HFFc6 (cell line): ENCODE results near the gene ZNF618. TPM values are rescaled to one million over a fixed set of nuclear protein-coding genes. Genes with fewer than 3 reads are reported as not detected.

ENCODE experiments used
- DNase-seq: peaks from one replicate; pipeline ENCODE4 v3.0.0-alpha.2; 2018
- H3K27ac Mint-ChIP-seq: 2 replicates; pipeline ENCODE4 v1.8.0; 2020; ENCODE audit warnings: mild to moderate bottlenecking, mixed read lengths
- H3K27me3 Mint-ChIP-seq: 2 replicates; pipeline ENCODE4 v1.8.0; 2021; ENCODE audit warnings: mild to moderate bottlenecking, moderate library complexity, mixed read lengths; ENCODE audit not compliant: insufficient read depth
- H3K36me3 Mint-ChIP-seq: 2 replicates; pipeline ENCODE4 v1.8.0; 2021; ENCODE audit warnings: low read depth, mixed read lengths
- H3K4me1 Mint-ChIP-seq: 2 replicates; pipeline ENCODE4 v1.8.0; 2020; ENCODE audit warnings: low read depth, mixed read lengths
- H3K4me3 Mint-ChIP-seq: 2 replicates; pipeline ENCODE4 v1.8.0; 2020; ENCODE audit warnings: mild to moderate bottlenecking, moderate library complexity, mixed read lengths
- H3K9me3 Mint-ChIP-seq: 2 replicates; pipeline ENCODE4 v1.8.0; 2020; ENCODE audit warnings: mild to moderate bottlenecking, mixed read lengths
- total RNA-seq, 6 experiments: library from RNA; stranded (reverse); fragmentation: NEBNext Ultra II Directional; extraction: Animal tissue kit (Norgen Biotek cat#: 25700); gene quantifications; 2 replicates in 1 of 6; 3 replicates in 5 of 6; pipeline ENCODE4 v1.2.3, GENCODE V29; 2021
- TF ChIP-seq, protein P1 (sequence below): fragments of 200-600 bp; sonication (generic); IDR thresholded peaks from 2 replicates; pipeline ENCODE4 v1.5.0; 2021; ENCODE audit warnings: antibody characterized with exemption, mild to moderate bottlenecking

The ZNF618 gene
- total RNA-seq, 6 experiments from 2014 or later, result 9.4 to 13.6 (median 11.5) TPM

DNA sequence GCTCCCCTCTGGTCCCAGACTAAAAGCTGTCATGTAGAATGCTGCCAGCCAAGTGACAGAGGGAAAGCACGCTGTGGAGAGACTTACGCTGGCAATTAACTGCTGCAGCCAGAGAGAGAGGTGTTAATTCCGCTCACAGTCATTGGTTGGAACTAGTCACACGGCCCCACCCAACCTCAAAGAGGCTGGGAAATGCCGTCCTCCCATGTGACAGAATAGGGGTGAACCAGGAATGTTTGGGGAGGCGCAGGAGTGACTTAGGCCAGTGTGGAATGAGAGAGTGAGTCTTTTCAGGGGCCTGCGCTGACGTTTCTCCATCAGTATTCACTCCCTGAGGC lies 114.4 kb downstream of the ZNF618 start:
- no peak for DNase-seq
- TF ChIP-seq, protein P1, sequence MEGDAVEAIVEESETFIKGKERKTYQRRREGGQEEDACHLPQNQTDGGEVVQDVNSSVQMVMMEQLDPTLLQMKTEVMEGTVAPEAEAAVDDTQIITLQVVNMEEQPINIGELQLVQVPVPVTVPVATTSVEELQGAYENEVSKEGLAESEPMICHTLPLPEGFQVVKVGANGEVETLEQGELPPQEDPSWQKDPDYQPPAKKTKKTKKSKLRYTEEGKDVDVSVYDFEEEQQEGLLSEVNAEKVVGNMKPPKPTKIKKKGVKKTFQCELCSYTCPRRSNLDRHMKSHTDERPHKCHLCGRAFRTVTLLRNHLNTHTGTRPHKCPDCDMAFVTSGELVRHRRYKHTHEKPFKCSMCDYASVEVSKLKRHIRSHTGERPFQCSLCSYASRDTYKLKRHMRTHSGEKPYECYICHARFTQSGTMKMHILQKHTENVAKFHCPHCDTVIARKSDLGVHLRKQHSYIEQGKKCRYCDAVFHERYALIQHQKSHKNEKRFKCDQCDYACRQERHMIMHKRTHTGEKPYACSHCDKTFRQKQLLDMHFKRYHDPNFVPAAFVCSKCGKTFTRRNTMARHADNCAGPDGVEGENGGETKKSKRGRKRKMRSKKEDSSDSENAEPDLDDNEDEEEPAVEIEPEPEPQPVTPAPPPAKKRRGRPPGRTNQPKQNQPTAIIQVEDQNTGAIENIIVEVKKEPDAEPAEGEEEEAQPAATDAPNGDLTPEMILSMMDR, result no peak
- Mint-ChIP-seq H3K4me1 (peaks cover 7% of the 10 kb centered on the region; the same call in 1 of the 2 replicates), H3K27me3 (peaks cover 1% of the 10 kb centered on the region; the same call in 1 of the 2 replicates), H3K9me3 (no peaks in the 10 kb centered on the region), H3K36me3 (peaks cover 17% of the 10 kb centered on the region), H3K27ac (no peak overlapping the region), H3K4me3 (no peak overlapping the region)

GRCh38 chr9:113990975-113991471 lies 114.9 kb downstream of the ZNF618 start:
- Mint-ChIP-seq H3K36me3 (peaks cover 17% of the 10 kb centered on the region), H3K27me3 (peaks cover 1% of the 10 kb centered on the region; the same call in 1 of the 2 replicates), H3K4me3 (no peak overlapping the region), H3K4me1 (peaks cover 7% of the 10 kb centered on the region; the same call in 1 of the 2 replicates), H3K27ac (no peak overlapping the region), H3K9me3 (no peaks in the 10 kb centered on the region)
- no peak for DNase-seq
- TF ChIP-seq, protein P1, result no peak

DNA sequence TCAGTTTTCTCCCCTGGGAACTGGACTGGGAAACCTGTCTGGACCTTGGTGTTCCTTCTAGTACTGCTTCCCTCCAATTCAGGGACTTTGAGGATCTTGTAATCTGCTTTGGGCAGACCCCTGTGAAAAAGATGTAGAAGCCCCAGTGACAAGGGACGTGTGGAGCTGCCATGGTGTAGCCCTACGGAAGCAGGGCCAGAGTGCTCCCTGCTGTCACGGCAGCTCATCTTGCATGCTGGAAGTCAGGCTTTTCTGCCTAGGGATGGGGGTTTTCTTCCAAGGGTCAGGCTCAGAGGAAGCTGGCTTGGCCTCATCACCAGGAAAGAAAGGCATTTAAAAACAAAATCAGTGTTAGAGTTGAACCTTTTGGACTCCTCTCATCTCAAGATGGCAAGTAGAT lies 115.6 kb downstream of the ZNF618 start:
- H3K9me3 Mint-ChIP-seq, result no peaks in the 10 kb centered on the region
- DNase-seq, result no peak
- H3K36me3 Mint-ChIP-seq, result peaks cover 11% of the 10 kb centered on the region
- H3K4me1 Mint-ChIP-seq, result no peaks in the 10 kb centered on the region
- no peak overlapping the region for H3K27ac Mint-ChIP-seq
- H3K4me3 Mint-ChIP-seq, result no peak overlapping the region
- TF ChIP-seq, protein P1, result no peak
- peaks cover under 1% of the 10 kb centered on the region; the same call in 1 of the 2 replicates for H3K27me3 Mint-ChIP-seq

DNA sequence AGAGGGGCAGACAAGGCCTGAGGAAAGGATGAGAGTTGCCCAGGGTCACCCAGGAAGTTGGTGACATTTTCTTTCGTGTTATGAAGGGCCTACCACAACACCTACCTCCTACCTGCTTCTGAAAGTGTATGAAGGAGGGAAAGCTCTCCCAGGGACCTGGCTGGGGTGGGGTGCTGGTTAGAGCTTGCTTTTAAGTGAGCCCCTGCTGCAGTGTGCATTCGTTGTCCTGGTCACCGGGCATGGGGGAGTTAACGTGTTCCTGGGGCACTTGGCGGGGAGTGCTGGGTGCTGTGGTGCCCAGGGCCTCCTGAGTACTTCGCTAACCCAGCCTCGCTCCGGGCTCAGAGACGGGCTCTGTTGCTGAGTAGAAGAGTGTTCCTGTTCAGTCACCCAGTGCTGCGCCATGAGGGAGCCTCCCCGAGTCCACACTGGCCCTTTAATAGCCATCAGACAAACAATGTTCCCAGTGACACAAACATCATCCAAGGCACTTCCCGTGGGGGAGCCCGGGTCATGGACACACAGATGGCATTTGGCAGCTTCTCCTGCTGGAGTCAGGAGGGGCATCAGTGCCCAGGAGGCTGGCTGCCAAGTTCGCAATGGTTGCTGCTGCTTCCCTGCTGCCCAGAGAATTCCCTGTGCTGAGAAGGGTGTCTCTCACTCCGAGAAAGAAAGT lies 116.3 kb downstream of the ZNF618 start:
- Mint-ChIP-seq H3K4me1 (no peaks in the 10 kb centered on the region), H3K4me3 (no peak overlapping the region), H3K36me3 (peaks cover 11% of the 10 kb centered on the region), H3K27me3 (no peaks in the 10 kb centered on the region; the same call in 1 of the 2 replicates), H3K9me3 (no peaks in the 10 kb centered on the region), H3K27ac (no peak overlapping the region)
- no peak for DNase-seq
- TF ChIP-seq, protein P1, result no peak

GRCh38 chr9:113992994-113993393 lies 116.9 kb downstream of the ZNF618 start:
- Mint-ChIP-seq H3K27me3 (no peaks in the 10 kb centered on the region; the same call in 1 of the 2 replicates), H3K36me3 (peaks cover 11% of the 10 kb centered on the region), H3K4me3 (no peak overlapping the region), H3K9me3 (no peaks in the 10 kb centered on the region), H3K4me1 (no peaks in the 10 kb centered on the region), H3K27ac (no peak overlapping the region)
- no peak for DNase-seq
- TF ChIP-seq, protein P1, result no peak
